Neutrophil (primary cell): ENCODE results near the gene CTNNAL1.

Experiments used
- H3K27ac ChIP-seq: fragments of 200-600 bp; sonication (generic); 2 replicates; pipeline ENCODE4 v1.5.1; 2016; ENCODE audit warnings: mild to moderate bottlenecking, moderate library complexity
- H3K27me3 ChIP-seq: fragments of 200-600 bp; sonication (generic); 2 replicates; pipeline ENCODE4 v1.6.0; 2016; ENCODE audit warnings: mild to moderate bottlenecking
- H3K36me3 ChIP-seq: fragments of 200-600 bp; sonication (generic); 2 replicates; pipeline ENCODE4 v1.5.1; 2017
- H3K4me1 ChIP-seq, 2 experiments: fragments of 200-600 bp in 1 of 2; sonication (generic) in 1 of 2; 1 replicate in 1 of 2; 2 replicates in 1 of 2; pipeline versions ENCODE4 v1.5.1 to v1.6.1; 2013 to 2016; ENCODE audit warnings: low read depth in 1 of 2, low read length in 1 of 2, mild to moderate bottlenecking in 1 of 2, moderate library complexity in 1 of 2; ENCODE audit not compliant: control insufficient read depth in 1 of 2, insufficient read depth in 1 of 2
- H3K4me3 ChIP-seq, 2 experiments: fragments of 200-600 bp in 1 of 2; sonication (generic) in 1 of 2; 1 replicate in 1 of 2; 2 replicates in 1 of 2; pipeline ENCODE4 v1.5.1; 2013 to 2016; ENCODE audit warnings: low read depth in 1 of 2, low read length in 1 of 2, mild to moderate bottlenecking in 1 of 2, moderate library complexity in 1 of 2
- H3K9me3 ChIP-seq: fragments of 200-600 bp; sonication (generic); 2 replicates; pipeline ENCODE4 v1.5.1; 2016
- TF ChIP-seq, protein P1 (sequence below): fragments of 200-600 bp; sonication (generic); IDR thresholded peaks from 2 replicates; pipeline ENCODE4 v1.5.1; 2016; ENCODE audit warnings: antibody characterized with exemption

The CTNNAL1 gene

DNA sequence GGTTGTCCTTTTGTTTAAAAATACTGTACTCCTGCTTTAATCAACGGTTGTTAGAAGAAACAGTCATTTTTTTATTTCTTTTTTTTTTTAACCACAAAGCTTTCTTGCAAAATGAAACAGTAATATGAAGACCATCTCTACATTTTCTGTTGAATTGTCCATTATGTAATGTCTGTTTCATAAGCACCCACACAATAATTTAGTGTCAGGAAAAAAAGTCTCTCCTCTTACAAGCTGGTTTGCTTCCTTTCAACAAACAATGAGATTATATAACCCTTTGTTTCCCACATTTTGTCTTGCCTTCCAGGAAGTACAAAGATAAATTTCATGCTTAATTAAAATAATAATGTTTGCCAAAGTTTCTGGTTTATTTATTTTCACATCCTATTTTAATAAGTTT, 16.7 kb downstream of the CTNNAL1 start:
- Histone ChIP-seq H3K36me3 (no peaks in the 10 kb centered on the region), H3K4me3 (no peak overlapping the region), H3K27me3 (no peaks in the 10 kb centered on the region), H3K27ac (no peak overlapping the region), H3K9me3 (no peaks in the 10 kb centered on the region), H3K4me1 (peaks cover 26 to 32% of the 10 kb centered on the region in 2 experiments)
- TF ChIP-seq, protein P1, sequence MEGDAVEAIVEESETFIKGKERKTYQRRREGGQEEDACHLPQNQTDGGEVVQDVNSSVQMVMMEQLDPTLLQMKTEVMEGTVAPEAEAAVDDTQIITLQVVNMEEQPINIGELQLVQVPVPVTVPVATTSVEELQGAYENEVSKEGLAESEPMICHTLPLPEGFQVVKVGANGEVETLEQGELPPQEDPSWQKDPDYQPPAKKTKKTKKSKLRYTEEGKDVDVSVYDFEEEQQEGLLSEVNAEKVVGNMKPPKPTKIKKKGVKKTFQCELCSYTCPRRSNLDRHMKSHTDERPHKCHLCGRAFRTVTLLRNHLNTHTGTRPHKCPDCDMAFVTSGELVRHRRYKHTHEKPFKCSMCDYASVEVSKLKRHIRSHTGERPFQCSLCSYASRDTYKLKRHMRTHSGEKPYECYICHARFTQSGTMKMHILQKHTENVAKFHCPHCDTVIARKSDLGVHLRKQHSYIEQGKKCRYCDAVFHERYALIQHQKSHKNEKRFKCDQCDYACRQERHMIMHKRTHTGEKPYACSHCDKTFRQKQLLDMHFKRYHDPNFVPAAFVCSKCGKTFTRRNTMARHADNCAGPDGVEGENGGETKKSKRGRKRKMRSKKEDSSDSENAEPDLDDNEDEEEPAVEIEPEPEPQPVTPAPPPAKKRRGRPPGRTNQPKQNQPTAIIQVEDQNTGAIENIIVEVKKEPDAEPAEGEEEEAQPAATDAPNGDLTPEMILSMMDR = no peak

DNA sequence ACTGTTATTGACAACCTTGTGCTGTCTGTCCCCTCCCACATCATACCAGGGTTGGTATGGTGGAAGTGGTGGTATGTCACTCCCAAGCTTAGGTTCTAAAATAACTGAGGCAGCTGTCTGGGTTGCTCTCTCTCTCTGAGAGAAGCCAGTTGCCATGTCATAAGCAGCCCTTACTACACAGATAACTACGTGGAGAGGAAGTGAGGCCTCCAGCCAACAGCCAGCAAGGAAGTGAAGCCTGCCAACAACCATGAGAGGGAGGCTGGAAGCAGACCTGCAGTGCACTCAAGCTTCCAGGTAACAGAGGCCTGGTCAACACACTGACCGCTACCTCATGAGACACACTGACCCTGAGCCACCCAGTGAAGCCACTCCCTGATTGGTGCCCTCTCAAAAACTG, 18.6 kb downstream of the CTNNAL1 start:
- TF ChIP-seq, protein P1 = no peak

DNA sequence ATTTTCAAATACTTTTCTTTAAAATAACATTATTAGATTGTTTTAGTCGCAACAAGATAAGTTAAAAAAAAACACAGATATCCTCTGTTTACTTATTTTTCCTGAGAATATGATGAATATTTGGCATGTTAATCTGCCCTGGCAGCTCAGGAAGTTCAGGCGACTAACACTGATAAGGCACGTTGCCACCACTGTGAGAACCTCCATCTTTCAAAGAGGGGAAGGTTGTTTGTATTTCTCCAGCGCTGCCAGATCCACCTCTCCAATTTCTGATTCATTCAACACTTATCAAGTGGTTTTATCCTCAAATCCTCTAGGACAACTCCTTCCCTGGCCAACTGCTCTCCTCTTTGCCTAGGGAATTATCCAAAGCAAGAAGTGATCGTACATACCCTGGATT, 21.8 kb downstream of the CTNNAL1 start:
- no peaks in the 10 kb centered on the region for H3K9me3 ChIP-seq
- peaks cover 17 to 20% of the 10 kb centered on the region in 2 experiments for H3K4me1 ChIP-seq
- H3K4me3 ChIP-seq = no peak overlapping the region
- H3K27me3 ChIP-seq = no peaks in the 10 kb centered on the region
- TF ChIP-seq, protein P1 = no peak
- no peak overlapping the region for H3K27ac ChIP-seq
- no peaks in the 10 kb centered on the region for H3K36me3 ChIP-seq

More for the DNA sequence above, 18.6 kb downstream of the CTNNAL1 start:
- peak overlapping the region; percentile 65 for H3K27ac ChIP-seq
- no peaks in the 10 kb centered on the region for H3K9me3 ChIP-seq
- H3K36me3 ChIP-seq = no peaks in the 10 kb centered on the region
- H3K27me3 ChIP-seq = no peaks in the 10 kb centered on the region
- no peak overlapping the region for H3K4me3 ChIP-seq
- H3K4me1 ChIP-seq = peaks cover 26 to 28% of the 10 kb centered on the region in 2 experiments

DNA sequence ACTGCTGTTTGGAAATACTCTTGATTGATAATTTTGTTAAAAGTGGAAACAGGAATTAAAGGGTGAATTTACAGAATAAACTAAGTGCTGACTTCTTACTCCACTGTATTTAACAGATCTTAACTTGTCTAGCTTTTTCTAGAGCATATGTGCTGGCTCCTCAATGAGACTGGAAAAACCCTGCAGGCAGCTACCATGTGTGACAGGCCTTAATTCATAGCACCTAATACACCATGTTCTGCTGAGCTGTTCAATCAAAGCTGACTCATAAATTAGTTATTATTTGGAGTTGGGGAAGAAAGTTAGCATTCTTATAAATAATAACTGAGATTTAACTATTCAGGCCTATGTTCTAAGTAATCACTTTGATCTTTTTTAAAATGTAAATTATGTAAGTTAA, 29.4 kb downstream of the CTNNAL1 start:
- Histone ChIP-seq H3K27ac (no peak overlapping the region), H3K36me3 (peaks cover 15% of the 10 kb centered on the region), H3K27me3 (no peaks in the 10 kb centered on the region), H3K4me1 (no peaks in the 10 kb centered on the region), H3K4me3 (no peak overlapping the region), H3K9me3 (no peaks in the 10 kb centered on the region)
- TF ChIP-seq, protein P1 = no peak

DNA sequence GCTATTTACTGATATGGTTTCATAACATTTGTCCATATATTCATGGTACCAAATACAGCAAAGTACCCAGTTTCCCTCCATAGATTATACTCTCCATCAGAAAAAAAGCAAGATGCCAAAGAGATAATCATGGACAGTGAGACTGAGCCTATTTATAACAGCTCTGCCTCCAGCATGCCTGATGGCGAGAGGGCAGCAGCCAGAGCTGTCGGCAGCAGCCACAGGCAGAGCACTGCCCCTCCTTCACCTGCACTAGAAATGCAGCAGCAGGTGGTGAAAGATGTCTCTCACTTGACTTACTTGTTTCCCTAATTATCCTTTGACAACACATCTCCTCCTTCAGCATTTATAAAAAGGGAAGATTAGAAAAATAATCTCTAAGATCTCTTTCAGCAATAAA, 32.4 kb downstream of the CTNNAL1 start:
- no peak overlapping the region for H3K27ac ChIP-seq
- H3K4me1 ChIP-seq = no peaks in the 10 kb centered on the region
- peaks cover 15% of the 10 kb centered on the region for H3K36me3 ChIP-seq
- H3K4me3 ChIP-seq = no peak overlapping the region
- H3K9me3 ChIP-seq = no peaks in the 10 kb centered on the region
- TF ChIP-seq, protein P1 = no peak
- no peaks in the 10 kb centered on the region for H3K27me3 ChIP-seq

DNA sequence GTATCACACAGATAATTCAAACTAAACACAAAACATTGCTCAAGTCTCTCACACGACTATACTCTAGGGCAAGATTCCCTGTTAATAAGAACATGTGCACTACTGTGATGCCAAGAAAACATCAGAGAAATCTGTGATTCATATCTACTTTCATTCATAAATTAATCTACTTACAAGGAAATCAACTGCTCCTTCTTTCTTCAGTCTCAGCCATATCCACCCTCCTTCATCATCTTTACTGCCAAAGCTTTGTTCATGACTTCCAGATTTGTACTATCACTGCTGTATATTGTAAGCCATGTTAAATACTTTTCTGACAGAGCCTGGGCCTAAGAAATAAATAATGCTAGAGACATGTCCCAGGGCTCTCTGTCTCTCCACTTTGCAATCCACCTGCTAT, 35.1 kb downstream of the CTNNAL1 start:
- Histone ChIP-seq H3K4me3 (no peak overlapping the region), H3K36me3 (peaks cover 11% of the 10 kb centered on the region), H3K27ac (no peak overlapping the region), H3K4me1 (no peaks in the 10 kb centered on the region), H3K27me3 (no peaks in the 10 kb centered on the region), H3K9me3 (no peaks in the 10 kb centered on the region)
- TF ChIP-seq, protein P1 = no peak
